IMR-90 (cell line): ENCODE measurements around the gene SLCO1B1. TPM values are rescaled to one million over a fixed set of nuclear protein-coding genes. Genes with fewer than 3 reads are reported as not detected.
"Not testable (repeated sequence)": the region's sequence is repeated elsewhere in the genome, so short reads cannot be mapped to it uniquely, and the experiment has no call there.

Experiments
- ATAC-seq: fragments of 200-7000 bp; cut with Tn5 transposase; 2 replicates; pipeline ENCODE4 v1.9.1; 2020; ENCODE audit warnings: low read depth, mild to moderate bottlenecking, moderate library complexity
- BruUV-seq: library from RNA; stranded (reverse); fragments of 400-500 nt; replicated peaks from 2 replicates; lab custom pipeline; 2021; lab: Mats Ljungman, UMichigan
- CTCF ChIA-PET: fragments of 300-600 bp; formaldehyde crosslinking; extraction: SDS; loops from one replicate; lab custom pipeline; 2021; ENCODE audit warnings: antibody characterized with exemption; lab: Yijun Ruan, JAX
- POLR2A ChIA-PET: fragments of 300-600 bp; sonication (Branson Sonifier 250); formaldehyde crosslinking; loops from one replicate; lab custom pipeline; 2022; ENCODE audit warnings: antibody characterized with exemption; ENCODE audit not compliant: unreplicated experiment; lab: Charles Lee
- DNase-seq: peaks from one replicate; pipeline ENCODE4 v3.0.0; 2013
- H2AFZ ChIP-seq: replicated peaks from 2 replicates; pipeline ENCODE3; 2013; ENCODE audit warnings: low read length, mild to moderate bottlenecking; ENCODE audit not compliant: poor library complexity
- H2AK5ac ChIP-seq: 2 replicates; pipeline ENCODE4 v1.6.1; 2013; ENCODE audit warnings: low read depth, low read length, inconsistent platforms
- H2AK9ac ChIP-seq: replicated peaks from 2 replicates; pipeline ENCODE3; 2013; ENCODE audit warnings: mild to moderate bottlenecking, low read depth, low read length, moderate library complexity; ENCODE audit not compliant: poor library complexity
- H2BK120ac ChIP-seq: 2 replicates; pipeline ENCODE4 v1.6.1; 2013; ENCODE audit warnings: low read depth, low read length, inconsistent platforms
- H2BK15ac ChIP-seq: 3 replicates; pipeline ENCODE4 v1.6.1; 2013; ENCODE audit warnings: low read depth, low read length, inconsistent platforms
- H2BK20ac ChIP-seq: 2 replicates; pipeline ENCODE4 v1.6.1; 2013; ENCODE audit warnings: low read depth, mild to moderate bottlenecking, inconsistent platforms, low read length, moderate library complexity
- H2BK5ac ChIP-seq: 2 replicates; pipeline ENCODE4 v1.6.1; 2013; ENCODE audit warnings: mild to moderate bottlenecking, low read depth, low read length, inconsistent platforms; ENCODE audit not compliant: poor library complexity, severe bottlenecking
- H3K14ac ChIP-seq: replicated peaks from 2 replicates; pipeline ENCODE4 v1.6.1; 2013; ENCODE audit warnings: low read depth, low read length, inconsistent platforms
- H3K18ac ChIP-seq: 2 replicates; pipeline ENCODE4 v1.6.1; 2013; ENCODE audit warnings: low read depth, low read length, control low read depth
- H3K23ac ChIP-seq: 2 replicates; pipeline ENCODE4 v1.6.1; 2013; ENCODE audit warnings: low read depth, low read length, inconsistent platforms
- H3K27ac ChIP-seq: 2 replicates; pipeline ENCODE4 v1.5.1; 2013; ENCODE audit warnings: mild to moderate bottlenecking, control low read depth, low read length; ENCODE audit not compliant: insufficient read depth
- H3K27me3 ChIP-seq: 2 replicates; pipeline ENCODE4 v1.6.1; 2013; ENCODE audit warnings: low read length; ENCODE audit not compliant: control insufficient read depth, insufficient read depth
- H3K36me3 ChIP-seq: 2 replicates; pipeline ENCODE4 v1.6.1; 2013; ENCODE audit warnings: low read length, mixed read lengths; ENCODE audit not compliant: control insufficient read depth, insufficient read depth
- H3K4ac ChIP-seq: 2 replicates; pipeline ENCODE4 v1.6.1; 2013; ENCODE audit warnings: low read depth, low read length, inconsistent platforms
- H3K4me1 ChIP-seq: 2 replicates; pipeline ENCODE4 v1.6.1; 2013; ENCODE audit warnings: low read length, mixed read lengths; ENCODE audit not compliant: control insufficient read depth, insufficient read depth
- H3K4me2 ChIP-seq: 2 replicates; pipeline ENCODE4 v1.6.1; 2013; ENCODE audit warnings: low read depth, mild to moderate bottlenecking, control low read depth, low read length, moderate library complexity
- H3K4me3 ChIP-seq: 2 replicates; pipeline ENCODE4 v1.5.1; 2013; ENCODE audit warnings: low read depth, mild to moderate bottlenecking, control low read depth, low read length, moderate library complexity; ENCODE audit not compliant: insufficient read depth
- H3K56ac ChIP-seq: 2 replicates; pipeline ENCODE4 v1.6.1; 2013; ENCODE audit warnings: low read length, inconsistent platforms; ENCODE audit not compliant: insufficient read depth; ENCODE audit errors: extremely low read depth
- H3K79me1 ChIP-seq, 2 experiments: 2 replicates each; pipeline ENCODE4 v1.6.1; 2013; ENCODE audit warnings: low read length in 2 of 2, inconsistent platforms in 1 of 2, low read depth in 1 of 2
- H3K9ac ChIP-seq: 2 replicates; pipeline ENCODE4 v1.6.1; 2013; ENCODE audit warnings: low read depth, low read length, control low read depth
- H3K9me1 ChIP-seq: 2 replicates; pipeline ENCODE4 v1.6.1; 2013; ENCODE audit warnings: low read length, inconsistent platforms; ENCODE audit not compliant: insufficient read depth
- H3K9me3 ChIP-seq: 2 replicates; pipeline ENCODE4 v1.6.1; 2013; ENCODE audit warnings: low read length; ENCODE audit not compliant: control insufficient read depth, insufficient read depth
- H4K20me1 ChIP-seq: 2 replicates; pipeline ENCODE4 v1.6.1; 2013; ENCODE audit warnings: low read length, inconsistent platforms; ENCODE audit not compliant: insufficient read depth
- H4K5ac ChIP-seq: 2 replicates; pipeline ENCODE4 v1.6.1; 2013; ENCODE audit warnings: mild to moderate bottlenecking, low read depth, low read length, control low read depth
- H4K8ac ChIP-seq, 2 experiments: 2 replicates each; pipeline ENCODE4 v1.6.1; 2013; ENCODE audit warnings: low read depth in 2 of 2, low read length in 2 of 2, control low read depth in 1 of 2, inconsistent platforms in 1 of 2
- H4K91ac ChIP-seq: 2 replicates; pipeline ENCODE4 v1.6.1; 2013; ENCODE audit warnings: low read depth, low read length, inconsistent platforms; ENCODE audit not compliant: insufficient read depth
- BHLHE40 ChIP-seq: fragments of 150-350 bp; IDR thresholded peaks from 2 replicates; pipeline ENCODE4 v1.6.1; 2016; ENCODE audit warnings: mild to moderate bottlenecking, low read depth, low read length
- MXI1 ChIP-seq: IDR thresholded peaks from 2 replicates; pipeline ENCODE4 v1.6.1; 2012; ENCODE audit warnings: low read depth, mild to moderate bottlenecking, low read length, moderate library complexity, borderline replicate concordance
- NFE2L2 ChIP-seq: fragments of 150-350 bp; IDR thresholded peaks from 2 replicates; pipeline ENCODE4 v1.6.1; 2016; ENCODE audit warnings: low read depth, mild to moderate bottlenecking, low read length
- RCOR1 ChIP-seq: IDR thresholded peaks from 2 replicates; pipeline ENCODE4 v1.6.1; 2012; ENCODE audit warnings: mild to moderate bottlenecking, low read length, improper control_type of control experiment; ENCODE audit not compliant: insufficient replicate concordance
- RFX5 ChIP-seq: IDR thresholded peaks from 2 replicates; pipeline ENCODE4 v1.8.0; 2012; ENCODE audit warnings: low read depth, mild to moderate bottlenecking, low read length, moderate library complexity
- USF2 ChIP-seq: fragments of 150-350 bp; IDR thresholded peaks from 2 replicates; pipeline ENCODE4 v1.6.1; 2017; ENCODE audit warnings: mild to moderate bottlenecking, antibody characterized with exemption, low read length, low read depth
- WGBS, 2 experiments: methylation state at CpG; one replicate each; pipeline versions ENCODE4 v1.1.5 to v1.1.7; 2013; ENCODE audit warnings: missing lambda C conversion rate in 2 of 2; ENCODE audit not compliant: insufficient read length in 1 of 2; ENCODE audit errors: extremely low coverage in 2 of 2; 5-methylcytosine and 5-hydroxymethylcytosine counted together
- dilution Hi-C: fragments of 300-500 bp; cut with HindIII; formaldehyde crosslinking; loops from one replicate; pipeline ENCODE4 v1.14.3; 2018; ENCODE audit warnings: low sequenced_read_pairs; ENCODE audit not compliant: unreplicated experiment
- in situ Hi-C: fragments of 300-500 bp; cut with MboI; formaldehyde crosslinking; loops from 3 replicates; pipeline ENCODE4 v1.14.3; 2019; ENCODE audit warnings: low sequenced_read_pairs, inconsistent platforms, mixed read lengths
- intact Hi-C: fragments of 100-400 bp; cut with micrococcal nuclease; formaldehyde crosslinking; loops from 2 replicates; pipeline ENCODE4 v1.10.0; 2022
- polyA plus RNA-seq, 3 experiments: library from polyadenylated mRNA; depleted of rRNA; stranded (reverse); fragments of >200 nt; gene quantifications; 2 replicates each; pipeline ENCODE4 v1.2.3, GENCODE V29; 2012; ENCODE audit warnings: low replicate concordance in 1 of 3
- total RNA-seq: library from RNA; depleted of rRNA; stranded (reverse); fragments of >200 nt; gene quantifications from 2 replicates; pipeline ENCODE4 v1.2.3, GENCODE V29; 2012
- TF ChIP-seq, protein P1 (sequence below): fragments of 150-350 bp; IDR thresholded peaks from 2 replicates; pipeline ENCODE4 v1.6.1; 2016; ENCODE audit warnings: low read depth, mild to moderate bottlenecking, low read length, moderate library complexity, borderline replicate concordance

SLCO1B1 gene
- total and polyA plus RNA-seq, 2 of the 4 experiments (the other 2 are of a cell fraction): not detected

- H3K79me1 ChIP-seq: no peaks in the 10 kb centered on the region
- dilution Hi-C loops: no loop called here
Observed at GRCh38 chr12:21190016-21190415, 59.0 kb downstream of the SLCO1B1 start.

GRCh38 chr12:21214433-21214832 lies 83.4 kb downstream of the SLCO1B1 start:
- H2BK20ac ChIP-seq, H3K56ac ChIP-seq, H3K27me3 ChIP-seq, H3K4me1 ChIP-seq, H3K4me2 ChIP-seq, H3K79me1 ChIP-seq, intact Hi-C loops, H2AK9ac ChIP-seq, H2AK5ac ChIP-seq, H3K9me1 ChIP-seq, H4K5ac ChIP-seq, CTCF ChIA-PET, dilution Hi-C loops, H3K4me3 ChIP-seq, H3K14ac ChIP-seq, H4K20me1 ChIP-seq, H2BK120ac ChIP-seq, in situ Hi-C loops, ATAC-seq, DNase-seq, H3K4ac ChIP-seq, H3K36me3 ChIP-seq, H4K91ac ChIP-seq, BruUV-seq, H4K8ac ChIP-seq, H2BK15ac ChIP-seq, H2AFZ ChIP-seq, H3K18ac ChIP-seq, H3K27ac ChIP-seq, POLR2A ChIA-PET, H3K9ac ChIP-seq, H2BK5ac ChIP-seq, H3K23ac ChIP-seq, H3K9me3 ChIP-seq: not testable (repeated sequence)
- WGBS, 2 experiments: 90% methylated on average over 5 of the region's 19 CpGs; no CpG with 5 or more reads in 1 of the 2 experiments

More at GRCh38 chr12:21190016-21190415, 59.0 kb downstream of the SLCO1B1 start:
- Histone ChIP-seq H3K4me3 (no peak overlapping the region), H2AK5ac (no peak overlapping the region), H3K9me1 (no peaks in the 10 kb centered on the region), H2BK15ac (no peak overlapping the region), H3K27ac (no peak overlapping the region), H3K23ac (no peak overlapping the region), H2BK20ac (no peak overlapping the region), H3K4ac (no peak overlapping the region), H2AFZ (no peak overlapping the region), H4K91ac (no peak overlapping the region), H2AK9ac (no peak overlapping the region), H3K4me1 (no peaks in the 10 kb centered on the region), H4K20me1 (no peaks in the 10 kb centered on the region), H3K14ac (no peak overlapping the region), H3K27me3 (no peaks in the 10 kb centered on the region), H3K4me2 (no peak overlapping the region), H3K18ac (no peak overlapping the region), H3K9me3 (peaks cover 3% of the 10 kb centered on the region; the same call in 1 of the 2 replicates), H3K9ac (no peak overlapping the region), H4K8ac (no peak overlapping the region), H4K5ac (no peak overlapping the region), H3K36me3 (no peaks in the 10 kb centered on the region), H2BK5ac (no peak overlapping the region), H3K56ac (no peak overlapping the region), H2BK120ac (no peak overlapping the region)
- no peak for TF ChIP-seq RFX5
- TF ChIP-seq, protein P1, sequence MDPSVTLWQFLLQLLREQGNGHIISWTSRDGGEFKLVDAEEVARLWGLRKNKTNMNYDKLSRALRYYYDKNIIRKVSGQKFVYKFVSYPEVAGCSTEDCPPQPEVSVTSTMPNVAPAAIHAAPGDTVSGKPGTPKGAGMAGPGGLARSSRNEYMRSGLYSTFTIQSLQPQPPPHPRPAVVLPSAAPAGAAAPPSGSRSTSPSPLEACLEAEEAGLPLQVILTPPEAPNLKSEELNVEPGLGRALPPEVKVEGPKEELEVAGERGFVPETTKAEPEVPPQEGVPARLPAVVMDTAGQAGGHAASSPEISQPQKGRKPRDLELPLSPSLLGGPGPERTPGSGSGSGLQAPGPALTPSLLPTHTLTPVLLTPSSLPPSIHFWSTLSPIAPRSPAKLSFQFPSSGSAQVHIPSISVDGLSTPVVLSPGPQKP: no peak
- TF ChIP-seq RCOR1: no peak
- TF ChIP-seq BHLHE40: no peak
- no peak for TF ChIP-seq MXI1
- no peak for TF ChIP-seq NFE2L2
- TF ChIP-seq USF2: no peak
- in situ Hi-C loops (no loop called here), intact Hi-C loops (no loop called here)
- ChIA-PET CTCF (interaction anchor here (0.6 kb wide), 1 partner anchor 62 kb away, joined by 9 read pairs; no protein-coding TSS in a partner anchor), POLR2A (no interaction called here)
- 20% methylated on average over 2 of the region's 3 CpGs; no CpG with 5 or more reads in 1 of the 2 experiments for WGBS, 2 experiments
- no TSS peak for BruUV-seq
- DNase-seq: no peak
- no peak for ATAC-seq
